Measurements from ENCODE around the gene MDM4. TPM values are rescaled to one million over a fixed set of nuclear protein-coding genes. Genes with fewer than 3 reads are reported as not detected.

MDM4 gene
- total RNA-seq, 4 donors from 2014 or later, result 72.3 to 177 (median 102) TPM

DNA sequence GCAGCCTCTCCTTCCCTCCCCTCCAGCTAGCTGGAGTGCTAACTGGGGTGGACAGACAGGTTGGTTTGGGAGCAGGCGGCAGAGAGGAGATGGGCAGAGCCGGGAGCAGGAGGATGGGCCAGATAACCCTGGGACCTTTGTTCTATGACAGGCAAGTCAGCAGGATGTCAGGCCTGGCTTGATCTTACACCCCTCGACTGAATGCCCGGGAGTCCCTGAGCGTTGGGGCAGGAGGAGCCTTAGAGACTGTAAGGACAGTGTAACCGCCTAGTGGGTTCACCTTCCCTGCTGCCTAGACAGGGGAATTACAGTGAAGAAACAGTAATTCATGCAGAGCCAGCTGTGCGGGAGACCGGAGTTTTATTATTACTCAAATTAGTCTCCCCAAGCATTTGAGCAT, 60.2 kb downstream of the MDM4 start:
- Histone ChIP-seq H3K4me3 (replicated peaks in 1 of 3) (no peak overlapping the region), H3K9me3 (no peaks in the 10 kb centered on the region), H3K27me3 (no peaks in the 10 kb centered on the region), H3K4me1 (peaks cover 10 to 24% of the 10 kb centered on the region in 2 donors), H3K36me3 (no peaks in the 10 kb centered on the region), H3K27ac (no peak overlapping the region)
- DNase-seq, result no peak
- TF ChIP-seq, protein P1, sequence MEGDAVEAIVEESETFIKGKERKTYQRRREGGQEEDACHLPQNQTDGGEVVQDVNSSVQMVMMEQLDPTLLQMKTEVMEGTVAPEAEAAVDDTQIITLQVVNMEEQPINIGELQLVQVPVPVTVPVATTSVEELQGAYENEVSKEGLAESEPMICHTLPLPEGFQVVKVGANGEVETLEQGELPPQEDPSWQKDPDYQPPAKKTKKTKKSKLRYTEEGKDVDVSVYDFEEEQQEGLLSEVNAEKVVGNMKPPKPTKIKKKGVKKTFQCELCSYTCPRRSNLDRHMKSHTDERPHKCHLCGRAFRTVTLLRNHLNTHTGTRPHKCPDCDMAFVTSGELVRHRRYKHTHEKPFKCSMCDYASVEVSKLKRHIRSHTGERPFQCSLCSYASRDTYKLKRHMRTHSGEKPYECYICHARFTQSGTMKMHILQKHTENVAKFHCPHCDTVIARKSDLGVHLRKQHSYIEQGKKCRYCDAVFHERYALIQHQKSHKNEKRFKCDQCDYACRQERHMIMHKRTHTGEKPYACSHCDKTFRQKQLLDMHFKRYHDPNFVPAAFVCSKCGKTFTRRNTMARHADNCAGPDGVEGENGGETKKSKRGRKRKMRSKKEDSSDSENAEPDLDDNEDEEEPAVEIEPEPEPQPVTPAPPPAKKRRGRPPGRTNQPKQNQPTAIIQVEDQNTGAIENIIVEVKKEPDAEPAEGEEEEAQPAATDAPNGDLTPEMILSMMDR (IDR thresholded peaks at IDR 0.05), result no peak
- no peak for TF ChIP-seq POLR2A (IDR thresholded peaks at IDR 0.05)
- WGBS, 2 donors, result 80 to 93% methylated on average over 8 of the region's 8 CpGs
- intact Hi-C loops (cut with DNase I), result loop anchor here (10.0 kb wide), 1 partner anchor 188 kb away; no protein-coding TSS in a partner anchor

DNA sequence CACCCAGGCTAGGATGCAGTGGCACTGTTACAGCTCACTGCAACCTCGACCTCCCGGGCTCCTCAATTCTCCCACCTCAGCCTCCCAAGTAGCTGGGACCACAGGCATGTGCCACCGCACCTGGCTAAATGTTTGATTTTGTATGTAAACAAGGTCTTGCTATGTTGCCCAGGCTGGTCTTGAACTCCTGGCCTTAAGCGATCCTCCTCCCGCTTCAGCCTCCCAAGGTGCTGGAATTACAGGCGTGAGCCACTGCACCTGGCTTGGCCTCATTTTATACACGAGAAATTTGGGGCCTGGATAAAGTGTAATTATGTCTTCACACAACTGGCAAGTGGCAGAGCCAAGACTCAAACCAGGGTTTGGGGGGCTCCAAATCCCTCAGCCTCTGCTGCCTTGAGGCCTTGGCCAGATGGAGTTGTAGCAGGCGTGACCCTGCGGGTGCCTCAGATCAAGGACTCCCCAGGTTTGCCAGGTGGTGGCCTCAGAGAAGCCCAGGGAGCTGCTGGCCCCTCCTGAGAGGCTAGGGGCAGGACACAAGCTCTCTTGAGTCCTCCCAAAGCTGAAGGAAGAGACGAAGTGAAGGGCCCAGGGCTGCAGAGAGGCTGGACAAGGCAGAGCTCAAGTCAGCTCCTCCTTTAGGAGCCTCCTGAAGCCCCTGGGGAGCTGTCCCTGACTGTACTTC, 61.7 kb downstream of the MDM4 start:
- Histone ChIP-seq H3K4me3 (replicated peaks in 1 of 3) (no peak overlapping the region), H3K27ac (no peak overlapping the region), H3K9me3 (no peaks in the 10 kb centered on the region), H3K27me3 (no peaks in the 10 kb centered on the region), H3K36me3 (no peaks in the 10 kb centered on the region), H3K4me1 (peaks cover 10 to 24% of the 10 kb centered on the region in 2 donors)
- TF ChIP-seq POLR2A (IDR thresholded peaks at IDR 0.05), result no peak
- TF ChIP-seq, protein P1 (IDR thresholded peaks at IDR 0.05), result no peak
- intact Hi-C loops (cut with DNase I), result loop anchor here (10.0 kb wide), 1 partner anchor 187 kb away; no protein-coding TSS in a partner anchor
- 94 to 96% methylated on average over 10 of the region's 10 CpGs for WGBS, 2 donors
- DNase-seq, result no peak

DNA sequence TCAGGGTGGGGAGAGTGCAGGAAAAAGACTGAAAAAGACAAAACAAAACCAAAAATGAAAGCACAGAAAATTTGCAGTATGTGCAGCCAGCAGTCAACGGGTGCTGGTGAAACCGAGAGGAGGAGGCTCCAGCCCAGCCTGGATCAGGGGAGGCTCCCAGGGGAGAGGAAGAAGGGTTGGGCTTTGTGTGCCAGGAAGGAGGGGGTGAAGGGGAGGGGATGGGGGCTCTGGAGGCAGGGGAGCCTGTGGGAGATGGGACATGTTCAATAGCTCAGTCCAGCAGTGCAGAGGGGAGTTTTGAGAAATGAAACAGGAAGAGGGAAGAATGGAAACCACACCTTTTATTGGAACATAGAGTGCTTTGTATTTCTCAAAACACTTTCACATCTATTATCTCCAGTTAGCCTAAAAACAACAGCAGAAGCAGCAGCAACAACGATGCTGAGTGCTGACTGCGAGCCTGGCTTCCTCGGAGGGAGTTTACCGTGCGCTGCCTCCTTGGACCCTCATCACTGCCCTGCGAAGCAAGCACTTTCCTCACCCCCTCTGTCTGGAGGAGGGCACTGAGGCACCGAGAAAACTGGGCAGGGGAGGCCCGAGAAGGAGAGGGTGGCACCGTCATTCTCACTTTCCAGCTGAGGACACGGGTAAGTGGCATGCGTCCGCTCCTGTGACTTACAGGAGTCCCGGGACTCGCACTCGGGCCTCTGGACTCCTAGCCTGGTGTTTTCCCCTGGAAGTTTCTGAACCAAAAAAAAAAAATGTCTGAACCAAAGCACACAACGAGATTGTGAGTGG, 62.9 kb downstream of the MDM4 start:
- H3K36me3 ChIP-seq, result no peaks in the 10 kb centered on the region
- peak in 1 of 2 donors; percentile 34 for DNase-seq
- peak overlapping the region in 1 of 3 donors; percentile 4 for H3K4me3 ChIP-seq (replicated peaks in 1 of 3)
- WGBS, 2 donors, result 49 to 56% methylated on average over 17 to 18 of the region's 18 CpGs
- intact Hi-C loops (cut with DNase I), result loop anchor here (10.0 kb wide), 1 partner anchor 186 kb away; no protein-coding TSS in a partner anchor
- H3K4me1 ChIP-seq, result peaks cover 6 to 22% of the 10 kb centered on the region in 2 donors
- TF ChIP-seq POLR2A (IDR thresholded peaks at IDR 0.05), result no peak
- TF ChIP-seq, protein P1 (IDR thresholded peaks at IDR 0.05), result no peak
- no peaks in the 10 kb centered on the region for H3K9me3 ChIP-seq
- no peak overlapping the region for H3K27ac ChIP-seq
- H3K27me3 ChIP-seq, result no peaks in the 10 kb centered on the region

DNA sequence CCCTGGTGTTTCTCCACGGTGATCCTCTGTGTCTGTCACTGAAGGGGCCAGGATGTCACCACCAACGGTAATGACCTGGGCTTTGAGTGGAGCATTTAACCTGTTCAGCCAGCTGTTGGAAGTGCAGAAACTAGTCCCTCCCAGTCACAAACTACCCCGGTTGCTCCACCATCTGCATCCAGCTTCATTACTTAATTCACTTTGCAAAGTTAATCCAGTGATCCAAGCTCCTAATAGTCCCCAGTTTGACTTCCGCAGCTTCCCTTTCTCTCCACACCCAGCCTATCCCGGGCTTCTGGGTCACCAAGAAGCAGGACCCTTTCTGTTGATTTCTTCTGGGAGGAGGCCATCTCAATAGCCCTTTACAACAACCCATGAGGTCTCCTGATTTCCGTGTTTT, 63.5 kb downstream of the MDM4 start:
- Histone ChIP-seq H3K9me3 (no peaks in the 10 kb centered on the region), H3K27ac (no peak overlapping the region), H3K27me3 (no peaks in the 10 kb centered on the region), H3K4me1 (peaks cover under 1 to 16% of the 10 kb centered on the region in 2 donors), H3K4me3 (replicated peaks in 1 of 3) (no peak overlapping the region), H3K36me3 (no peaks in the 10 kb centered on the region)
- no peak for DNase-seq
- intact Hi-C loops (cut with DNase I), result loop anchor here (10.0 kb wide), 1 partner anchor 185 kb away; no protein-coding TSS in a partner anchor
- 76 to 77% methylated on average over 6 of the region's 6 CpGs for WGBS, 2 donors
- no peak for TF ChIP-seq POLR2A (IDR thresholded peaks at IDR 0.05)
- TF ChIP-seq, protein P1 (IDR thresholded peaks at IDR 0.05), result no peak
